GM23248 (cell line): ENCODE measurements around the gene FAM83E.

ENCODE experiments used
- EZH2 ChIP-seq: fragments of 200-600 bp; sonication (generic); IDR thresholded peaks from 2 replicates; pipeline ENCODE4 v1.6.1; 2018; ENCODE audit warnings: antibody characterized with exemption, mild to moderate bottlenecking; ENCODE audit not compliant: insufficient read depth, poor library complexity, severe bottlenecking
- EZH2phosphoT487 ChIP-seq: fragments of 200-600 bp; sonication (generic); IDR thresholded peaks from 2 replicates; pipeline ENCODE4 v1.6.1; 2018; ENCODE audit warnings: antibody characterized with exemption, moderate library complexity, mild to moderate bottlenecking, low read depth; ENCODE audit not compliant: insufficient read depth

- TF ChIP-seq EZH2 (no peak), EZH2phosphoT487 (no peak)
Measured at GRCh38 chr19:48656840-48657474, 42.1 kb upstream of the FAM83E start.
